ENCODE results near the gene CENPN. TPM values are rescaled to one million over a fixed set of nuclear protein-coding genes. Genes with fewer than 3 reads are reported as not detected.

The CENPN gene
- total RNA-seq, 1 experiment from 2014 or later: 78.6 TPM

GRCh38 chr16:81001330-81001729, 5.7 kb upstream of the CENPN start:
- Histone ChIP-seq H3K27ac (ENCODE audit: insufficient read length, low read depth, low read length) (no peak overlapping the region), H3K4me2 (ENCODE audit: insufficient read depth, insufficient read length, low read length) (no peak overlapping the region), H3K27me3 (ENCODE audit: insufficient read depth, low read length) (no peaks in the 10 kb centered on the region), H3K9ac (ENCODE audit: extremely low read depth, insufficient read length, low read length) (no peak overlapping the region), H4K5ac (ENCODE audit: insufficient read length, low read depth, low read length) (no peak overlapping the region), H3K4ac (ENCODE audit: low read depth, low read length) (no peak overlapping the region), H4K20me1 (ENCODE audit: control insufficient read depth, insufficient read depth, insufficient read length) (no peaks in the 10 kb centered on the region), H3T11ph (ENCODE audit: low read length) (no peak overlapping the region), H4K91ac (ENCODE audit: insufficient read length, low read depth, low read length) (no peak overlapping the region), H3K18ac (ENCODE audit: insufficient read length, low read depth, low read length) (no peak overlapping the region), H2BK12ac (ENCODE audit: insufficient read length, low read depth, low read length) (no peak overlapping the region), H3K9me3 (ENCODE audit: control insufficient read depth, low read depth, low read length) (no peaks in the 10 kb centered on the region), H2AFZ (ENCODE audit: low read length) (no peak overlapping the region), H3K14ac (ENCODE audit: insufficient read depth, low read length) (no peak overlapping the region), H2AK5ac (ENCODE audit: insufficient read length, low read length) (no peak overlapping the region), H3K4me1 (ENCODE audit: insufficient read depth, low read length) (no peaks in the 10 kb centered on the region), H3K79me1 (ENCODE audit: insufficient read depth, low read depth, low read length, poor library complexity, severe bottlenecking) (peaks cover 18% of the 10 kb centered on the region), H3K23ac (ENCODE audit: insufficient read length, low read depth, low read length) (no peak overlapping the region), H3K23me2 (ENCODE audit: insufficient read length, low read depth, low read length, poor library complexity, severe bottlenecking) (no peaks in the 10 kb centered on the region), H3K56ac (ENCODE audit: insufficient read length, low read depth, low read length) (no peak overlapping the region), H2BK5ac (ENCODE audit: insufficient read length, low read length) (no peak overlapping the region), H3K79me2 (ENCODE audit: insufficient read depth, low read length) (peaks cover 25% of the 10 kb centered on the region; the same call in 1 of the 2 replicates), H2BK15ac (ENCODE audit: low read depth, low read length) (no peak overlapping the region), H2BK20ac (ENCODE audit: low read depth, low read length, poor library complexity, severe bottlenecking) (no peak overlapping the region), H4K8ac (replicated peaks; ENCODE audit: insufficient read length, low read depth, low read length) (no peak overlapping the region), H2BK120ac (ENCODE audit: low read depth, low read length, poor library complexity, severe bottlenecking) (no peak overlapping the region)
- Mint-ChIP-seq H3K9me3 (peaks cover 0 to 2% of the 10 kb centered on the region in 2 experiments; a peak in 3 of 5 replicates), H3K27ac (no peak overlapping the region), H3K4me3 (no peak overlapping the region), H3K27me3 (ENCODE audit: low read depth) (no peaks in the 10 kb centered on the region), H3K4me1 (peaks cover 18 to 23% of the 10 kb centered on the region in 2 experiments), H3K36me3 (ENCODE audit: insufficient read depth in 1 of 3, low read depth in 3 of 3) (peaks cover 0 to 7% (median 6%) of the 10 kb centered on the region in 3 experiments; a peak in 5 of 7 replicates)
- DNase-seq: no peak
- TF ChIP-seq, protein P1, sequence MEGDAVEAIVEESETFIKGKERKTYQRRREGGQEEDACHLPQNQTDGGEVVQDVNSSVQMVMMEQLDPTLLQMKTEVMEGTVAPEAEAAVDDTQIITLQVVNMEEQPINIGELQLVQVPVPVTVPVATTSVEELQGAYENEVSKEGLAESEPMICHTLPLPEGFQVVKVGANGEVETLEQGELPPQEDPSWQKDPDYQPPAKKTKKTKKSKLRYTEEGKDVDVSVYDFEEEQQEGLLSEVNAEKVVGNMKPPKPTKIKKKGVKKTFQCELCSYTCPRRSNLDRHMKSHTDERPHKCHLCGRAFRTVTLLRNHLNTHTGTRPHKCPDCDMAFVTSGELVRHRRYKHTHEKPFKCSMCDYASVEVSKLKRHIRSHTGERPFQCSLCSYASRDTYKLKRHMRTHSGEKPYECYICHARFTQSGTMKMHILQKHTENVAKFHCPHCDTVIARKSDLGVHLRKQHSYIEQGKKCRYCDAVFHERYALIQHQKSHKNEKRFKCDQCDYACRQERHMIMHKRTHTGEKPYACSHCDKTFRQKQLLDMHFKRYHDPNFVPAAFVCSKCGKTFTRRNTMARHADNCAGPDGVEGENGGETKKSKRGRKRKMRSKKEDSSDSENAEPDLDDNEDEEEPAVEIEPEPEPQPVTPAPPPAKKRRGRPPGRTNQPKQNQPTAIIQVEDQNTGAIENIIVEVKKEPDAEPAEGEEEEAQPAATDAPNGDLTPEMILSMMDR (conservative IDR thresholded peaks at IDR 0.05): no peak
- no CpG with 5 or more reads among the region's 5 CpGs for WGBS (ENCODE audit: extremely low coverage, insufficient read length, low lambda C conversion rate)
